RPMI7951 (cell line): ENCODE data around the gene BCL2. TPM values are rescaled to one million over a fixed set of nuclear protein-coding genes. Genes with fewer than 3 reads are reported as not detected.
A peak's percentile ranks its signal among the peaks of the same experiment; 100 is the strongest.
"Not testable (repeated sequence)": the region's sequence is repeated elsewhere in the genome, so short reads cannot be mapped to it uniquely, and the experiment has no call there.

Experiments used
- DNase-seq: peaks from one replicate; pipeline ENCODE4 v3.0.0-alpha.2; 2012; ENCODE audit warnings: low read depth
- total RNA-seq: library from RNA; depleted of rRNA; stranded (reverse); fragments of >200 nt; shearing (Covaris generic); gene quantifications from 2 replicates; pipeline ENCODE4 v1.2.3, GENCODE V29; 2014

Gene BCL2
- total RNA-seq, 1 experiment from 2014 or later = 0.84 TPM

GRCh38 chr18:63258749-63259566 is 60.6 kb downstream of the BCL2 start:
- no peak for DNase-seq

DNA sequence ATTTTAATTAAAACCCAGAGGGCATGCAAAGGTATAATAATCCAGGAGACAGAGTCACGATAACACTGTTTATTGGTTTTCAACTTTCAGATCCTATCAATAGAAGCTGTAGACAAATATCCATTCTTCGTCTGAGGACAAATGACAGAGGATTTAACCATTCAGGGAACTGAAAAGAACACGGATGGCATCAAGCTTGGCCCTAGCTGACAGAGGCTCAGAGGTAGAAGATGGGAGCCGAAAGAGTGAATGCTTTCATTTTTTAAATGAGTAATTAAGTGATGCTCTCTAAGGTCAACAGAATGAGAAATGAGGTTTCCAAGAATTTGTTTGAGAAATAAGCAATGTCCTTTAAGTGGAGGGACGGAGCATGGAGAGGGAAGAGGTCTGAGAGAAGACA is 62.1 kb downstream of the BCL2 start:
- DNase-seq = no peak

GRCh38 chr18:63255435-63255834 is 64.1 kb downstream of the BCL2 start:
- no peak for DNase-seq

- DNase-seq = no peak
Measured at GRCh38 chr18:63254716-63255399, 64.7 kb downstream of the BCL2 start.

- DNase-seq = peak; percentile 27
Measured at GRCh38 chr18:63253428-63254372, 65.9 kb downstream of the BCL2 start.

DNA sequence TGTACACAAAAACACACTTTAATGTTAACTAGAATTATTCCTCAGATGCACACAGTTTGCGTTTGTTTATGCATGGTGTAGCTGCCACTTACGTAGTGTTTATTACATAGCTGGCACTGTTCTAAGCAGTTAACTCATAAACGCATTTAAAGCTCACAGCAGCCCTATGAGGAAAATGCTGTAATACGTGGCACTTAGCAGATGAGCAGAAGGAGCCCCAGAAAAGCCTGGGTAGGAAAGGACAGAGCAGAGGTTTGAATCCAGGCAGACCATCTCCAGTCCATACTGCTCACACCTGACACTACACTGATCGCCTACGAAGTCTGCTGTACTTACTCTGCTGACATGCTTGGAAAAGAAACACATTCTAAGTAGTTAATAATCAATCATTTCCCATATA is 66.6 kb downstream of the BCL2 start:
- no peak for DNase-seq

GRCh38 chr18:63249771-63250170 is 69.8 kb downstream of the BCL2 start:
- DNase-seq = no peak

- no peak for DNase-seq
Measured at GRCh38 chr18:63247926-63248325, 71.6 kb downstream of the BCL2 start.

DNA sequence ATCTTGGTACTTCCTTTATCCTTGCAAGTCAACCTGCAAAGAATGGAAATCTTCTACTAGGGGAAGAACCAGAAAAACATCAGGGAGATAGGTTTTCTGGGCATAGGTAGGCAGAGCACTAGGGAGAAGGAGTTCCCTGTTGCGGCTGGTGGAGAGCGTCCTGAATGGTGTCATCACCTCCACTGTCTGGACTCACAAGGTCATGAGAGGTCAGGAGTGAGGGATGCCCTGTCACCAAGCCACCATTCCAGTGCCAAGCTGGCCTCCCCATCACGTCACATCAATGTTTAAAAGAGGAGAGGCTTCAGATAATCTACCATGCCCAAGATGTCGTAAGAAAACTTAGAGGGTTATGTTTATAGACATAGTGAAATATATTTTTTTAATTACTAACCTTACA is 72.1 kb downstream of the BCL2 start:
- DNase-seq = no peak

DNA sequence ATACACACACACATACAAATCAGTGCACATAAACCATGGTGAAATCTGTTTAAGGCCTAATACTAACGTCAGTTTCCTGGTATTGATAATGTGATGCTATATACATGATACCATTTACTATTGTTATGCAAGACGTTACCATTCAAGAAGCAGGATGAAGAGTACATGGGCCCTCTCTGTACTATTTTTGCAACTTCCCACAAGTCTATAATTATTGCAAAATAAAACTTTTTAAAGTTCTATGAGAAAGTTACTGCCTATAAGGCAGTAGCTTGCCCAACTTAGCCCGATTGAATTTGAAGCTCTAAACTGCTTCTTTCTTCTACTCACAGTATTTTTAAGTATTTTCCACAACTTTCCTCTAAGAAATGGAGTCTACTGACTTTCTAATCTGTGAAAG is 74.0 kb downstream of the BCL2 start:
- no peak for DNase-seq

DNA sequence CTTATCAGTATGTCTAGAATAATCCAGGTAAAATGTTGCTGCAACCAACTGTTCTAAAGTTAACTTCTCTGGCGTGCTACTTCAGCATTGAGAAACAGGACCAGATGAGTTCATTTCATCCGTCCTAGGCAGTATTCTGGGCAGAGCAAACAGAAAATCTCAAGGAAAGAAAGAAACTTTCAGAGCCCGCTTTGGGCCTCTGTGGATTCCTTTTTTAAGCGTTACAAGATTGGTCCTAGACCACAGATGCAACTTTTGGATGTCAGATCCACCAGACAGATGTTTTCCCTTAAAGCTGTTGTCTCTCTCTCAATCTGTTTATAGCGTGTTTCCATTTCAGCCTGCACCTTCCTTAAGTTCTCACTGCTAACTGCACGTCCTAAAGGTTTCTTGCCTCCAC is 75.0 kb downstream of the BCL2 start:
- DNase-seq = no peak

- no peak for DNase-seq
Measured at GRCh38 chr18:63241760-63242159, 77.8 kb downstream of the BCL2 start.

DNA sequence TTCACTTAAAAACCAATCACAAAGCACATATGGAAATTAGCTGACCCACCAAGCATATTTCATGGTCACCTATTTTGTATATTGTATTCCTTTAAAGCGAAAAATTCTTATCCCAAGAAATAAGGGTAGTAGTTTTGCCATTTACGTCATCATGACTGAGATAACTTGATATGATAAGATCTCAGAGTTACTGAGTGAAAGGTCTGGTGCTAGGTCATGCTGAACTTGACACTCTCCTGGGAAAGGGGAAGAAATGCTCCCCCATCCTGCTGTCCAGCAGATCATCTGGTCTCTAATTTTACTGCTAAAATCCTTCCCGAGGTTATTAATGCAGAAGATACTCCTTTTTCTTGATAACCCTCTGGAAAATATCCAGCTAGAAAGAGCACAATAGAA is 78.3 kb downstream of the BCL2 start:
- no peak for DNase-seq

GRCh38 chr18:63240531-63241316 is 78.8 kb downstream of the BCL2 start:
- no peak for DNase-seq

GRCh38 chr18:63238693-63239075 is 80.9 kb downstream of the BCL2 start:
- no peak for DNase-seq

DNA sequence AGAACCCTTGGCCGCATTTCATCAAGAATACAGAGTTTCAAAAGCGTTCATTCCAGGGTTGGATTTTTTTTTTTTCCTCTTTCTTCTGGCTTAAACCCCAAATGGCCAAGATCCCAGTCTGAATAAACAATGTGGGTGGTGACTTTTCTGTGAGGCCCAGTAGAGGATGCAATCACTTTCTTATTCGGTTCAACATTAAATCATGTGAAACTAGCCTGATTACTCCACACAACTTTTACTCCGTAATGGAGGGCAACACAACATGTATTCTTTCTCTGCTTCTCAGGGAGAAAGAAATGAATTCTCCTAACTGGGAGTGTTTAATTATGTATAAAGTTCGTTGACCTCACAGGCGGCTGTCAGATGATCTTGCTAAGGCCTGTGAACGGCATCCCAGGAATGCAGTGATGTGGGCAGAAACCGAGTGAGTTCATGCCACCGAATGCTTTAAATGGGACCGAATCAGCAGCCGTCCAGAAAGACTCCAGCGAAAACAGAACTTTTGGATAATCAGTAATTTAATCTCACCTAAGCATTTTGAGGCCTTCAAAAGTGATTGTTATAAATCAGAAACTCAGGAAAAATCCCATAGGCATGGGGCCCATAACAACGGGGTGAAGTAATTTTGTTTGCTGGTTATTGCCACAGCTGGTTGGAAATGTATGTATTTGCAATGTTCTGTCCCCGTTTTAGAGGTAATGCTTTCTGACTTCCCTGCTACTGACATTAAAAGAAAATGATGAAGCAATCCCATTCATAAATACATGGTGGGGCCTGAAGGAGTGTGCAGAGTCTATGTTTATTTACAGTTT is 81.5 kb downstream of the BCL2 start:
- peak; percentile 82 for DNase-seq

DNA sequence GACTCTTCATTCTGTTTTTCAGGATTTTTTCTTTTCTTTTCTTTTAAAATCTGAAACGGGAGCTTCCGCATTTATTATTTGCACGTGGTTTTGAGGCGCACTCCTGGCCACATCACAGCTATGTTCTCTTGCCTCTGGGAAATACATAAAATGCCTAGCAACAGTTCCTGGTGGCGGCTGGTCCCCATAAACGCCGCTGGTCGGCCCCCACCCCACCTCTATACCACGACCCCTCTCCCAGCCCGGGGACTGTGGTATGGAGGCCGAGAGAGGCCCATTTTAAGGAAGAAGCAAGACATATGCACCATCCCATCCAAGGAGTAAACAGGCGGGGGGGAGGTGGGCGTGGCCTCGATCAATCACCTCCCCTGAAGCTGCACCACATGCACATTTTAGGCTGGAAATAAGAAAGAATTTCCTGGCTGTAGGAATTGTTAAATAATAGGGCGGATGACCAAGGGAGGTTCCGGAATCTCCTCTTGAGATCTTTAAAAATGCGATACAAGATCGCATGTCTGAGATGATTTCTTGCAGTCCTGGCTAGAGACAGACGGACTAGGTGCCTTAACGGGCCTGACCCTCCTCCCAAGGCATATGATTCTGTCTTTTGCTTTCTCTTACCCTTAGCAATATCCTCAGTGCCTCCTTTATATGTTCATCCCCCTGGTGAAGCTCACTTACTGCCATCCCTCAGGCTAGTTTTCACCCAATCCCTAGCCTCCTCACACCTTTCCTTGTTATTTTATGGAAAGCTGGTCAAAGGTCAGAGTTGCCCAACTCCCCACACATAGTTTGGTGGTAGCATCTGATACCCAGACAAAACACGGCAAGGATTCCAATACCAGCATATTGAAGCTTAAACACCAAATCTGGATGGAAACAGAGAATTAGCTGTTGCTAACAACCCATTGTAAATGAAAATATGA is 82.4 kb downstream of the BCL2 start:
- DNase-seq = peak; percentile 47

- DNase-seq = no peak
Measured at GRCh38 chr18:63236406-63236805, 83.2 kb downstream of the BCL2 start.

- DNase-seq = not testable (repeated sequence)
Measured at GRCh38 chr18:63235920-63236319, 83.6 kb downstream of the BCL2 start.
